Activated T-cell treated with anti-CD3 and anti-CD28 coated beads for 1 hour (primary cell): ENCODE measurements around the gene TMEM203.

Source experiments
- DNase-seq: peaks from one replicate; pipeline ENCODE4 v3.0.0-alpha.2; 2020; ENCODE audit warnings: low read depth

TMEM203 gene

DNA sequence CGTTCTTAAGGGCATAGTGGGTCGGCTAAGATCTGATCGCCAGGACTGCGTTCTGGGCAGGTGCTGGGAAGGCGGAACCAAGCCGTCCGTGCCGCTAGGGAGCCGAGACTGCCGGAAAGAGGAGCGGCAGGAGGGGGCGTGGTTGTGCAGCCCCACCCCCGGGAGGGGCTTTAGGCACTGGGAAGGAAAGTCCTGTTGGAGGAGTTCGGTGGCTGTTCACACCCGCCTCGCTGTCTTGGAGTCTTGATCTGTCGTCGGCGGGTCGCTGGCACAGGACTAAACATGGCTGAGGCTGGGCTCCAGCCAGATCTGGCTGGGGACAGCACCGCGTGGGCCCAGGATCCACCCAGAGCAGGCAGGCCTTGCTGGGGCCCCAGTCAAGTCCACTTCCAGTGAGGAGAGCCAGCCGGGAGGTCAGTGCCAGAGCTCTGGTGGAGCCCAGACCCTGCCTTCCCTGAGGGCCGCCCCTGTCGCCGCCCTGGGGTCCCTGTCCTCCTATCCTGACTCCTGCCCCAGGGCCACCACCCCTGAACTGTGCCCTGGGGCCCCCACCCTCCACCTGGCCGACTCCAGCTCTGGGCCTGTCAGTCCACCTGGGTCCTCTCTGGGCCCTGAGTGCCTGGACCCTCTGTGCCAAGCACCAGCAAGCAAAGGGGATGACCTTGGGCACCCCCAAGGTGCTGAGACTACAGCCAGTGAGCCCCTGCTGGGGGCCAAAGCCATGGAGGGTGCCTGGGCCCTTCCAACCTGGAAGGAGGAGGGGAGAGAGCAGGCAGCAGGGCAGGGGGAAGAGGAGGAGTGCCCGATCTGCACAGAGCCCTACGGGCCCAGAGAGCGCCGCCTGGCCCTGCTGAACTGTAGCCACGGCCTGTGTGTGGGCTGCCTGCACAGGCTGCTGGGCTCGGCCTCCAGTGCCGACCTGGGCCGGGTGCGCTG lies 12.1 kb upstream of the TMEM203 start:
- DNase-seq, result no peak

DNA sequence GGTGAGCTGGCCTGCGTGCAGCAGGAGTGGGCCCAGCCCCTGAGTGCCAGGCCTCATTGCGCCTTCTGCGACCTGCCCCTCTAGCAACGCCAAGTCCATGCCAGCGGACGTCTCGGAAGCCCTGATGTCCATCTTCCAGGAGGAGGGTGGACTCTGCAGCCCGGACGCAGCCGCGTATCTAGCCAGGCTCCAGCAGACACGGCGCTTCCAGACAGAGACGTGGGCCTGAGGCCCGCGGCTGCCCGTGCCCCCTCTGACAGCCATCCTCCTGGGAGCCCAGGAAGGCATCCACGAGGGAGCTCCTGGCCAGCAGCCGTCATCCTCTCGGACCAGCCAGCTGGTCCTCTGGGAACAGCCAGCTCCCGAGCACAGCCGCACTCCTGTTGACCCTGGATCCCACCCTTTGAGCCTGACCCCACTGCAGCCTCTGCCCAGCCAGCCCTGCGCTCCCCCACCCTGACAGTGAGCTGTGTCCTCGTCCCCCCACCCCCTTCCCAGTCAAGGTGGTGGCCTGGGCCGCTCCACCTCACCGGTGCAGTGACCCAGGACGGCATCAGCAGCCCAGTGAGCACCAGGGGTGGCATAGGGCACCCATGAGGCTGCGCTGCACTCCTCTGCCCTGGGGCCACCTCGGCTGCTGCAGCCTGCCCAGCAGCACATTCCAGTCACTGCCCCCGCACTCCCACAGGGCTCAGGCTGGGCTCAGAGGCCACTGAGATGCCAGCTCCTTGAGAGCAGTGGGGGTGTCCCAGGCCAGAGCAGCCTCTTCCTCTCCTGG lies 10.9 kb upstream of the TMEM203 start:
- no peak for DNase-seq

DNA sequence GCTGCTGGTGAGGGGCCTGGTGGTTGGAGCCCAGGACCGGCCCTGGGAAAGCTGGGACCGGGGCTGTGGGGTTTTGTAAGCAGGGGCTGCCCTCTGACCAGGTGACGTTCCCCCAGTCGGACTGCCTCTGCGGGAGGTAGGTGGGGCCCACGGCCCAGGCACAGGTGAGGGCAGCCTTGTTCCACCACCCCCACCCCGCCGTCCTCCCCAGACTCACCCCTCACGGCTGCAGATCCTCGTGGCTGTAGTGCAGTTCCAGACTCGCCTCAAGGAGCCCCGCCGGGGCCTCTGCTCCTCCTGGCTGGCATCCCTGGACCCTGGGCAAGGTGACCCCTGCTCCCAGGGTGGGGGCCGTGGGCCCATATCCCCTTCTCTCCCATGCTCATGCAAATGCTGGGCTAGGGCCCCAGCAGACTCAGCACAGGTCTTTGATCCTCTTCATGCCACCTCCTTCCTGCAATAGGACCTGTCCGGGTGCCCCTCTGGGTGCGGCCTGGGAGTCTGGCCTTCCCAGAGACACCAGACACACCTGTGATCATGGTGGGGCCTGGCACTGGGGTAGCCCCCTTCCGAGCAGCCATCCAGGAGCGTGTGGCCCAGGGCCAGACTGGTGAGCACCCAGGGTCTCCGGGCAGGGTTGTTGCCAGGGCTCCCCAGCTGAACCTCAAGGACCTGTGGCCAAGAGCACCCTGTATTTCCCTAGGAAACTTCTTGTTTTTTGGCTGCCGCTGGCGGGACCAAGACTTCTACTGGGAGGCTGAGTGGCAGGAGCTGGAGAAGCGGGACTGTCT lies 9.9 kb upstream of the TMEM203 start:
- DNase-seq, result no peak

DNA sequence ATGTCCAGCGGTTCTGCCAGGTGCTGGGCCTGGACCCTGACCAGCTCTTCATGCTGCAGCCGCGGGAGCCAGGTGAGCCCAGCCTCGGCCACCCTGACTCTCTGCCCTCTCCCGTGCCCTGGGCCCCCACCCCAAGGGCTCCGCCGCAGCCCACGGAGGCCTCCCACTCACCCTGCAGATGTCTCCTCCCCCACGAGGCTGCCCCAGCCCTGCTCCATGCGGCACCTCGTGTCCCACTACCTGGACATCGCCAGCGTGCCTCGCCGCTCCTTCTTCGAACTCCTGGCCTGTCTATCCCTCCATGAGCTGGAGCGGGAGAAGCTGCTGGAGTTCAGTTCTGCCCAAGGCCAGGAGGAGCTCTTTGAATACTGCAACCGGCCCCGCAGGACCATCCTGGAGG lies 9.2 kb upstream of the TMEM203 start:
- no peak for DNase-seq

DNA sequence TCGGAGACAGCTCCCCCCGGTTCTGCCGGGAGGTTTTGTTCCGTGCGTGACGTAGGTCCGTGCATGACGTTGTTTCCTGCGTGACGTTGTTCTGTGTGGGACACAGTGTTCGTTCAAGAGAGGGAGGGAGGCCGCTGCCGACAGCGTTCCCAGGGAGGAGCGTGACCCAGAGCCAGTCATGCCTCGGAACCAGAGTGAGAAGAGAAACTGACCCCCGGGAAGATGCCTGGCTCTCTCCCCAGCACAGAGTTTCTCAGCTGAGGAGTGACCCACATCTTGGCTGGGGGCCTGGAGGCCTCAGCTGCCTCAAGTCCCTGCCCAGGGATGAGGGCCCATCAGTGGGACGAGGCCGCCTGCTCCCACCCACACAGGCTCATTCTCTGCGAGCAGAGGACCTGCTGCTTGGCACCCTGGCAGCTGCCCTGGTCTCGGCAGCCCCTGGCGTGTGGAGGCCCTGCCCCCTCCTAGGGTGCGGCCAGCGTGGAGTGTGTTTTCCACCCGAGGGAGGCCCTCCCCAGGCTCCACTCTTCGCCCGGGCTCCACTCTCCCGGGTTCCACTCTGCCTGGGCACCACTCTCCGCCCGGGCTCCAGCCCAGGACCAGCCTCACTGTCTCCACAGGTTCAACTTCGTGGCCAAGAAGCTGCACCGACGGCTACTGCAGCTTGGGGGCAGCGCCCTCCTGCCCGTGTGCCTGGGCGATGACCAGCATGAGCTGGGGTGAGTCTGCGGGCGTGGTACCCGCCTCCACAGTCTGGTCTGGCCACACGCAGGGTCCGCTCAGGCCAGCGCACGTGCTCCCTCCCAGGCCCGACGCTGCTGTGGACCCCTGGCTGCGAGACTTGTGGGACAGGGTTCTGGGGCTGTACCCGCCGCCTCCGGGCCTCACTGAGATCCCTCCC lies 8.0 kb upstream of the TMEM203 start:
- no peak for DNase-seq

DNA sequence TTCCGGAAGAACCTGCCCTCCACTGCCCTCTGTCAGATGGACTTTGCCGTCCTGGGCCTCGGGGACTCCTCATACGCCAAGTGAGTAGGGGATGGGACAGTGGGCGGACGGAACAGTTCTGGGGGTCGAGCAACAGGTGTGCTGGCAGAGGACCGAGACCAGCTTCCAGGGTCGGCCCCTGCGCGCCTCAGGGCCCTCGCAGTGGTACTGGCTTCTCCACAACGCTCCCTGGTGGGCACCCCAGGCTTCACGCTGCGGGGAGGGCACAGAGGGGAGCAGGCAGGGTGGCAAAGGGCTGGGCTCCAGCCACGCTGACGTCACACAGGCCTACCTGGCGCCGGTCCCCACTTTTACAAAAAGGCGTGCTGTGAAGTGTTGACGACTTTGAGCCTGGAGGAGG lies 7.1 kb upstream of the TMEM203 start:
- no peak for DNase-seq

DNA sequence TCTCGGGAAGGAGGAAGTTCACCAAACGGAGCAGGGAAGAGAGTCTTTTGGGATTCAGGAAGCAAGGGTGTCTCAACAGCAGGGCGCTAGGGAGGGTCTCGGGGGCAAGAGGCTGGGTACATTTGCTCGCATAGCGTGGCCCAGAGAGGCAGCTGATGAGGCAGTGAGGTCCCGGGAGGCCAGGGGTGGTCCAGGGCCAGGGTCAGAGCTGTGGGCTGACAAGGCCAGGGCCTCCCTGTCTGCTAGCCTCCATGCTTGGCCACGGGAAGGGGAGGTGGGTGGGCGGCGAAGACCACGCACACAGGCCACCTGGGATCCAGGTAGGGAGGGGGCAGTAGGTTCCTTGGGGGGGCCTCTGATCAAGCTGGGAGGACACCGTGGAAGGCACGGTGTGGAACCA lies 6.1 kb upstream of the TMEM203 start:
- no peak for DNase-seq

DNA sequence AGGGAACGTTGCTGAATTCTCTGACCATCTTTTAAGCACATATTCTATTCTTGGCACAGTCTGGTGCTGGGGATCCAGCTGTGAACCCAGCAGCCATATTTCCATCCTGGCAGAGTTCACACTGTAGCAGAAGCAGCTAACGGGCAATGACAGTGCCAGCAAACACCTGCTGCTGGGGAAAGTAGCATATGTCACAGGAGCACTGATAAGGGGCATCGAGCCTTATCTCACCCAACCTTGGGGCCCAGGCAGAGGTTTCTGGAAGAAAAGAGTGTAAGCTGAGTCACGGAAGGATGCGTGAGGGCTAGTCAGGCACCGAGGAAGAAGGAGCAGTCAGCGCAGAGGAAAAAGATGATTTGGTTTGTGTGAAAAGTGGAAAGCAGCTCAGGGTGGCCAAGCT lies 1.2 kb upstream of the TMEM203 start:
- DNase-seq, result no peak

DNA sequence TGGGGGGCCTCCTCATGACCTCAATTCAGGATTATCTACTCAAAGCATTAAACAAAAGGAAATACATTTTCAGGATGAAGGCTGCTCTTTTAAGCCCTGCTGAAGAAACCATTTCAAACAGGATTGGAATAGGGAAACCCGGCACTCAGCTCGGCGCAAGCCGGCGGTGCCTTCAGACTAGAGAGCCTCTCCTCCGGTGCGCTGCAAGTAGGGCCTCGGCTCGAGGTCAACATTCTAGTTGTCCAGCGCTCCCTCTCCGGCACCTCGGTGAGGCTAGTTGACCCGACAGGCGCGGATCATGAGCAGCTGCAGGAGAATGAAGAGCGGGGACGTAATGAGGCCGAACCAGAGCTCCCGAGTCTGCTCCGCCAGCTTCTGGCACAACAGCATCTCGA lies 720 bp downstream of the TMEM203 start:
- DNase-seq, result no peak

DNA sequence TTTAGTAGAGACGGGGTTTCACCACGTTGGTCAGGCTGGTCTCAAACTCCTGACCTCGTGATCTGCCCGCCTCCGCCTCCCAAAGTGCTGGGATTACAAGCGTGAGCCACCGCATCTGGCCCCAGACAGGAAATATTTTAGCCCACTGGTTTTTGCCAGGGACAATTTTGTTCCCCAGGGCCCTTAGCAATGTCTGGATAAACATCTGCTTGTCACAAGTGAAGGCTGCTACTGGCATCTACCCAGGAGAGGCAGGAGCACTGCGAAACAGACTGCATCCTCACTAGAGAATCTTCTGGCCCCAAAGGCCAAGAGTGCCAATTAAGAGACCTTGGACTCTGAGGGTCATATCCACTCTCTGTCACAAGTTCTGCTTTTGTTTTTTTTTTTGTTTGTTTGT lies 2.5 kb downstream of the TMEM203 start:
- DNase-seq, result no peak

DNA sequence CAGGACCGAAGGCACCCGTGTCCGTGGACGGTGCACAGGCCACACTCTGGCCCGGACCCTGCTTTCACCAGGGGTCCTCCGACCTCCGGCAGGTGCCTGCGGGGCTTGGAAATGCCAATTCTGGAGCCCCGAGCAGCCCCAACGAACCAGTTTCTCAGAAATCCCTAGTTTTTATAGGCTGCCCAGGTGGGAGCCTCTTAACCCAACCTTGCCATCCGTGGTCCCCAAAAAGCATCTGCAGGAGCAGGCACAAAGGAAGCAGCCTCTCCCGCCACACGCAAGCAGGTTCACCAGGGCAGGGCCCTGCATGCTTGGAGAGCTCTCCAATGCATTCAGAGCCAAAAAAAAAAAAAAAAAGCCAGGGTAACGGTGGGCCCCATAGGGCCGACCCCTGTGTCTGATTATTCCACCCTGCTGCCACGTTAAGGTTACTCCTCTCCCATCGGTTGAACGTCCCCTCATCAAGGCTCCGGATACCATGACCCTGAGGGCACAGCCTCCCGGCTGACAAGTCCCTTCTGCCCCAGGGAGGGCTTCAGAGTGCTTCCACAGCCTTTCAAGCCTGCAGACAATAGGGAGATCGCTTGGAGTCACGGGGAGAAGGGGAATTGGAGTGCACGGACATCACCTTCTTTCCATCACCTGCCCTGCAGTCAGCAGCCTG lies 4.1 kb downstream of the TMEM203 start:
- DNase-seq, result no peak

DNA sequence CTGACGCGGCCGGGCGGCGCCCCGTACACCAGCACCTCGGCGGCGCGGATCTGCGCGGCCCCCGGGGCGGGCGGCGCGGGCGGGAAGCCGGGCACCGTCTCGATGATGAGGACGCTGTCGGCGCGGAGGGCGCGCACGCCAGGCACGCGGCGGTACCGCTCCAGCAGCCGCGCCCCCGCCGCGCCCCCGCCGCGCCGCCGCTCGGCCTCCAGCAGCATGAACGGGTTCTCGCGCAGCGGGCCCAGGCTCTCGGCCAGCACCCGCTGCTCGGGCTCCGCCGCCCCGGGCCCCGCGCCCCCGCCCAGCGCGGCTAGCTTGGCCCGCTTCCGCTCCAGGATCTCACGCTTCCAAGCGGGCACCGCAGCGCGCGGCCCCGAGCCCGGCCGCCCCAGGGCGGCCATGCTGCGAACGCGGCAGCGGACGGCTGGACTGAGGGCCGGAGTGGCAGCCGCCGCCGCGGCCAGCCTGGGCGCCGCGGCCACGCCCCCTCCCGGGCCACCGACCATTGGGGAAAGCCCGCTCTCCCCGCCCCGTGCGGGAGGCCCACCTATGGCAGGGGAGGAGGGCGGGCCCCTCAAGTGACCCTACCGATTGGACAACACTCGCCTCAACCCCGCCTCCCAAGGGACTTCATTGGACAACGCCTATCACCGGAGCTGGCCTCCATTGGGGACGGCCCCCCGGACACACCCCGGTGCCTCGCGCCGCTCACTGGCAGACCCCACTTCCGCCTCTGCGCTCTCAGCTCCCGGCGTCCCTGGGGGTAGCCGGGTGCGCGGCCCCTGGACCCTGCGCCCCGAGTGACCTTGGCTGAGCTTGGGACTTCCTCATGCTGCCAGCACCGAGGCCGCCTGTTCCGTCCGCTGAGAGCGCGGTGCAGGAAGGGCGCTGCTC lies 4.9 kb downstream of the TMEM203 start, which contains the start of gene TPRN:
TPRN (minus strand) TSS at position 431 of the 894 bp plus-strand sequence; CDS start at position 401, 30 bp downstream.
- DNase-seq, result peak; percentile 97

DNA sequence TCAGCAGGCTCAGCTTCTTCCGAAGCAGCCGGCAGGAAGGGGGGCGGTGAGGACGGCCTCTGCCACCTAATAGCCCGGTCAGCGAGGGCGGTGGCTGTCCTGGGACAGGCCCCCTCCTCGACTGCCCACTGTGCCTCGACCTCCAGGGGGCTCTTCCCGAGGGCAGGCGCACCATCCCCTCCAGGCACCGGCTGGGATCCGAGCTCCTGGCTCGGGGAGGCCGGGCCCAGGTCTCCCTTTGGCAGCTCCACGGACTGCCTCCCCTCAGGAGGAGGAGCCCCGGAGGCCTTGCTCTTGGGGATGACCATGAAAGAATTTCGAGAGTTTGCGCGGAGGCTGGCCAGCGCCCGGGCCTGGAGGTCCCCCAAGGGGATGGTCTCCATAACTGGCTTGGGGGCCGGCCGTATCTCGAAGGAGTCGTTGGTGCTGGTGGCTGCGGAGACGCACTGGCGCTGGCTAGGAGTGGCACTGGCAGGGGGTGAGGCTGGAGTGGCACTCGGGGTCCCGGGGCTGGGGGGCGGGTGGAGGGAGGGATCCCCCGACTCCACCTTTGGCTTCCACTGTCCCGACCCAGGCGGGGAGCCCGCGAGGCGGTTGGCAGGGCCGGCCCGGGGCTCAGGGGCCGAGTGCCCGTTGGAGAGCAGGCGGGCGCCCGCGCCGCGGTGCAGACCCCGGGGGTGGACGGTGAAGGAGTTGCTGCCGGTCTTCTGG lies 5.9 kb downstream of the TMEM203 start:
- DNase-seq, result no peak

DNA sequence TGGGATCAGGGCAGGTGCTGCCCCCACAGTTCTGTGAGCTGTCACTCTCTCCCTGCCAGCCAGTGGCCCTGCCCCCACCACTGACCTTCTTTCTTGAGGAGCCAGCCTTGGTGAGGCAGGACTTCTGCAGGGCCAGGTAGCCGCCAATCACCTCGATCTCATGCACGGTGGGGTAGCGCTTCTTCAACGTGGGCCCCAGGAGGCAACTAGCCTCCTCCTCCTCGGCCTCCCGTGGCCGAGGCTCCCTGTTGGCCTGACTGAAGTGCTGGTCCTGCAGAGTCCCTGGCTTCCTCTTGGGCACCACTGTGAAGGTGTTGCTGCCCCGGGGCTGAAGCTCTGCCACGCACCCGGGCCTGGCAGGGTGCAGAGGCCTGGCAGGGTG lies 6.6 kb downstream of the TMEM203 start:
- DNase-seq, result no peak

DNA sequence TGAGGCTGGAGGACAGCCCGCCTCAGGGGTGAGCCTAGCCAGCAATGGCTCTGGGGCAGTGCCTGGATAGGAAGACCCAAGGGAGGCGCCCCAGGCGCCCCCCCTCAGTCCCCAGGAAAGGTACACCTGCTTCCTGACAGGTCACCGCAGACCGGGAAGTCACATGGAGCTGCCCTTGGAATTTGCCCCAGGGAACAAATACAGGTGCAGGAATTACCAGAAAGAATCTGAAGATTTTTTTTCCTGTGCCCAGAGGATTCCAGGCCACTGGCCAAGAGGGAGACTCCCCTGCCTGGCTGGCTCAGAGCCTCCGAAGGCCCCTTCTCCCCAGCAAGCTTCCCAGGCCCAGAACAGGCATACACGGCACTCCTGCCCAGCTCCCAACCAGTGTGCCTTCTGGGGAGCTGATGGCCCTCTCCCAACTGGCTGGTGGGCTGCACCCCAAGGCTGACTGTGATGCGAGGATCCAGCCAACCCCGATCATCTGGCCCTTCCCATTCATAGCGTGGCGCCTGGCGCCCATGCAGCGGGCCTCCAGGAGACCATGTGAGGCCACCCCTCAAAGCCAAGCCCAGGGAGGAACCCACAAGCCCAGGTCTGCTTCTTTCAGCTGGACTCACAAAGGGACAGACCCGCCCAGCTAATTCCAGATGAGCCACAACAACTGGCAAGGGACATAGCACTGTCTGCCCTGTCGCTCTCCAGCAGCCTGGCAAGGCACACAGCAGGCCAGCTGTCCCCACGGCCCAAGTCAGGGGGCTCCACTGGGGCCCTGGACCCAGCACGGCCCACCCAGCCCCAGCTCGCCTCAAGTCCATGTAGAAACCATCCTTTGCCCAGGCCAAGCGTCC lies 7.2 kb downstream of the TMEM203 start:
- no peak for DNase-seq

DNA sequence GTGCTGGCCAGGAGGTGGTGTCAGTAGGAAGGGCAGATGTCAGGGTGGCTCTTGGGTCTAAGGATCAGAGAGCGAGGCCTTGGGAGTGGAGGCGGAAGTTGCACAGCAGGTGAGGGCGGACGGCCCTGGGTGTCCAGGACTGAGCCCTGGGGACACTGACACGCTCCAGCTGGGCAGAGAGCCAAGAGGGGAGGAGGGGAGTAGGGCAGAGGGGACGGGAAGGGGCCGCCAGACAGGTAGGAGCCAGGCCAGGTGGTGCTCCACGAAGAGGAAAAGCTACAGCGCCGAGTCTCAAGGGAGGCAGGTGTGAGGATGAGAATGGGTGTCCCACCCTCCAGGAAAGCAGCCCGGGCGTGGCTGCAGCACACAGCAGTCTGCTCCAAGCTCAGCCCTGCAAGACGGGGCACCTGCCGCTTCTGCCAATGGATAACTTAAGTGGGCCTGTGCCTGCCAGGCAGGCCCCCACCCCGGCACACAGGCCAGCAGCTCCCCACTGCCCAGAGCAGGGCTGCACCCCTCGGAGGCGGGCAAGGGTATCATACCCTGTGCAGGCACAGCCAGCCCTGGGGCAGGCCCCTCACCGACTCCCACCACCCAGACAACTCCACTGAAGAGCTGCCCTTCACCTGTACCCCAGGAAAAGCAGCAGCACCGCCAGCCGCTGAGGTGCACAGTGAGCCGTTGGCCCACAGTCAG lies 9.8 kb downstream of the TMEM203 start:
- DNase-seq, result no peak

DNA sequence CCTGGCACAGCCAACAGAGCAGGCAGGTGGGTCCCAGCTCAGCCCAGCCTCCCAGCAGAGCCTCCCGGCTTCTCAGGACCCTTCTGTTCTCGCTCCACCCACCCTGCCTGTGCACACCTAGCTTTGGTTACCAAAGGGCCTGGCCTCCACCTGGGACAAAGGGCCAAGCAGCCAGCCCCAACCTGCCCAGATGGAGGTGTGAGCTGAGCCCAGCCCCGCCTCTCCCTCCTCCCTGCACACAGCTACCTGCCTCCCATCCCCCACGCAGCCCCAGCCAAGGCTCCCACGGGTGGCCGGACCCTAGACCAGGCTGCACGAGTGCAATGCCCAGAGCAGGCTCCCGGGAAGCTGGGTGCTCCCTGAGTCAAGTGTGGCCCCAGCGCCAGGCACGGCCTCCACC lies 10.5 kb downstream of the TMEM203 start:
- DNase-seq, result no peak

DNA sequence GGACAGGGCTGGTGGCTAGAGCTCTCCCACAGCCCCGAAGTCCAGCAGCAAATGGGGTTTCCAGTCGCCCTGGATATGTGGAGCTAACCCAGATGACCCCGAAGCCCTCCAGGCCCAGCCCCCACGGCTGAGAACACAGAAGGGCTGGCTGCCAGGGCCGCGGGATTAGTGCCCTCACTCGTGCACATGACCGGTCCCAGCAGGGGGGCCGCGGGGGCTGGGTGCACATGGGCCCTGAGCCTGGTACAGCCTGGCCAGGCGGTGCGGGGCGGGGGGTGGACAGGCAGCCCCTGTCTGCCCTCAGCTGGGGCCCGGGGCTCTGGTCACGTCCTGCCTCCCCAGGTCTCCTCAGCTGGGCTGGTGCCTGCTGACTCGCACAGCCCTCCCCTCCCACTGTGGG lies 11.1 kb downstream of the TMEM203 start:
- no peak for DNase-seq
